Stimulated activated memory B cell treated with anti-CD40 and anti-IgM and Interleukin-4, amounts not matched to agents 10 μg/mL and 1 μg/mL and 100 μg/mL, for 72 hours (primary cell): ENCODE measurements around the gene PTGIS.
"Not testable (repeated sequence)": the region's sequence is repeated elsewhere in the genome, so short reads cannot be mapped to it uniquely, and the experiment has no call there.

Experiments
- ATAC-seq: fragments of 150-1000 bp; cut with Tn5 transposase; 2 replicates; pipeline ENCODE4 v1.10.0; 2021
- H3K27ac Mint-ChIP-seq: one replicate; pipeline ENCODE4 v1.8.0; 2022; ENCODE audit warnings: mild to moderate bottlenecking, mixed read lengths
- H3K27me3 Mint-ChIP-seq: one replicate; pipeline ENCODE4 v1.8.0; 2022; ENCODE audit warnings: mixed read lengths
- H3K36me3 Mint-ChIP-seq: one replicate; pipeline ENCODE4 v1.8.0; 2022; ENCODE audit warnings: mixed read lengths
- H3K4me1 Mint-ChIP-seq: one replicate; pipeline ENCODE4 v1.8.0; 2022; ENCODE audit warnings: mixed read lengths
- H3K4me3 Mint-ChIP-seq: one replicate; pipeline ENCODE4 v1.8.0; 2022; ENCODE audit warnings: mild to moderate bottlenecking, moderate library complexity, mixed read lengths
- H3K9me3 Mint-ChIP-seq: one replicate; pipeline ENCODE4 v1.8.0; 2022; ENCODE audit warnings: mixed read lengths

Gene PTGIS

GRCh38 chr20:49567421-49568277 is at the start of gene PTGIS:
PTGIS (minus strand) TSS chr20:49568137; CDS start chr20:49568116, 21 bp downstream.
- Mint-ChIP-seq H3K9me3 (no peaks in the 10 kb centered on the region), H3K36me3 (no peaks in the 10 kb centered on the region), H3K27me3 (peaks cover 74% of the 10 kb centered on the region), H3K4me3 (no peak within 1 kb of the TSS), H3K4me1 (peaks cover 6% of the 10 kb centered on the region), H3K27ac (no peak within 1 kb of the TSS)
- ATAC-seq, result peak; percentile 7

- H3K27ac Mint-ChIP-seq, ATAC-seq, H3K4me1 Mint-ChIP-seq, H3K9me3 Mint-ChIP-seq, H3K27me3 Mint-ChIP-seq, H3K36me3 Mint-ChIP-seq, H3K4me3 Mint-ChIP-seq: not testable (repeated sequence)
Observed at GRCh38 chr20:49617394-49617793, 49.5 kb upstream of the PTGIS start.

GRCh38 chr20:49616154-49617007 is 48.4 kb upstream of the PTGIS start:
- Mint-ChIP-seq H3K9me3 (no peaks in the 10 kb centered on the region), H3K4me1 (peaks cover 2% of the 10 kb centered on the region), H3K27ac (no peak overlapping the region), H3K27me3 (peaks cover 1% of the 10 kb centered on the region), H3K36me3 (no peaks in the 10 kb centered on the region), H3K4me3 (no peak overlapping the region)
- no peak for ATAC-seq

- no peaks in the 10 kb centered on the region for H3K36me3 Mint-ChIP-seq
- H3K4me3 Mint-ChIP-seq, result no peak overlapping the region
- no peaks in the 10 kb centered on the region for H3K9me3 Mint-ChIP-seq
- peaks cover 4% of the 10 kb centered on the region for H3K27me3 Mint-ChIP-seq
- no peak overlapping the region for H3K27ac Mint-ChIP-seq
- ATAC-seq, result no peak
- H3K4me1 Mint-ChIP-seq, result peaks cover 10% of the 10 kb centered on the region
Observed at GRCh38 chr20:49615401-49616153, 47.6 kb upstream of the PTGIS start.

GRCh38 chr20:49615051-49615400 is 47.1 kb upstream of the PTGIS start:
- H3K4me3 Mint-ChIP-seq, H3K36me3 Mint-ChIP-seq, H3K9me3 Mint-ChIP-seq, H3K27ac Mint-ChIP-seq, ATAC-seq, H3K27me3 Mint-ChIP-seq: not testable (repeated sequence)
- peaks cover 13% of the 10 kb centered on the region for H3K4me1 Mint-ChIP-seq

- Mint-ChIP-seq H3K36me3 (no peaks in the 10 kb centered on the region), H3K9me3 (no peaks in the 10 kb centered on the region), H3K4me3 (no peak overlapping the region), H3K27me3 (peaks cover 8% of the 10 kb centered on the region), H3K4me1 (peaks cover 13% of the 10 kb centered on the region), H3K27ac (peak overlapping the region; percentile 0)
- no peak for ATAC-seq
Observed at GRCh38 chr20:49614338-49615050, 46.6 kb upstream of the PTGIS start.

GRCh38 chr20:49612127-49612738 is 44.3 kb upstream of the PTGIS start:
- Mint-ChIP-seq H3K27me3 (peaks cover 23% of the 10 kb centered on the region), H3K27ac (no peak overlapping the region), H3K4me3 (no peak overlapping the region), H3K4me1 (peaks cover 22% of the 10 kb centered on the region), H3K36me3 (no peaks in the 10 kb centered on the region), H3K9me3 (no peaks in the 10 kb centered on the region)
- ATAC-seq, result no peak

GRCh38 chr20:49611539-49612126 is 43.7 kb upstream of the PTGIS start:
- Mint-ChIP-seq H3K27ac (peak overlapping the region; percentile 26), H3K4me3 (peak overlapping the region; percentile 34), H3K4me1 (peaks cover 22% of the 10 kb centered on the region), H3K27me3 (peaks cover 28% of the 10 kb centered on the region)
- not testable (repeated sequence) for H3K9me3 Mint-ChIP-seq, ATAC-seq, H3K36me3 Mint-ChIP-seq

- peak overlapping the region; percentile 26 for H3K27ac Mint-ChIP-seq
Observed at GRCh38 chr20:49610691-49611538, 43.0 kb upstream of the PTGIS start.

GRCh38 chr20:49608752-49609670 is 41.1 kb upstream of the PTGIS start:
- peak overlapping the region; percentile 34 for H3K4me3 Mint-ChIP-seq
- H3K27ac Mint-ChIP-seq, result no peak overlapping the region
- H3K36me3 Mint-ChIP-seq, result no peaks in the 10 kb centered on the region
- H3K4me1 Mint-ChIP-seq, result peaks cover 22% of the 10 kb centered on the region
- peak; percentile 78 for ATAC-seq
- H3K27me3 Mint-ChIP-seq, result peaks cover 52% of the 10 kb centered on the region
- no peaks in the 10 kb centered on the region for H3K9me3 Mint-ChIP-seq

More at GRCh38 chr20:49610691-49611538, 43.0 kb upstream of the PTGIS start:
- H3K27me3 Mint-ChIP-seq, result peaks cover 35% of the 10 kb centered on the region
- H3K4me3 Mint-ChIP-seq, result peak overlapping the region; percentile 64
- peaks cover 22% of the 10 kb centered on the region for H3K4me1 Mint-ChIP-seq
- ATAC-seq, result peak; percentile 84
- H3K36me3 Mint-ChIP-seq, result no peaks in the 10 kb centered on the region
- H3K9me3 Mint-ChIP-seq, result no peaks in the 10 kb centered on the region

GRCh38 chr20:49607568-49607967 is 39.6 kb upstream of the PTGIS start:
- no peak for ATAC-seq
- H3K27ac Mint-ChIP-seq, result no peak overlapping the region
- no peak overlapping the region for H3K4me3 Mint-ChIP-seq
- no peaks in the 10 kb centered on the region for H3K36me3 Mint-ChIP-seq
- H3K9me3 Mint-ChIP-seq, result no peaks in the 10 kb centered on the region
- H3K4me1 Mint-ChIP-seq, result peaks cover 22% of the 10 kb centered on the region
- peaks cover 59% of the 10 kb centered on the region for H3K27me3 Mint-ChIP-seq

GRCh38 chr20:49603209-49603627 is 35.3 kb upstream of the PTGIS start:
- ATAC-seq, result no peak
- Mint-ChIP-seq H3K9me3 (no peaks in the 10 kb centered on the region), H3K4me1 (peaks cover 1% of the 10 kb centered on the region), H3K4me3 (no peak overlapping the region), H3K27me3 (peaks cover 52% of the 10 kb centered on the region), H3K36me3 (no peaks in the 10 kb centered on the region), H3K27ac (no peak overlapping the region)
